Fibroblast of lung (primary cell): ENCODE measurements around the gene CCDC182. TPM values are rescaled to one million over a fixed set of nuclear protein-coding genes. Genes with fewer than 3 reads are reported as not detected.

ENCODE experiments used
- DNase-seq, 2 donors: peaks; one replicate each; pipeline versions ENCODE4 v3.0.0 to v3.0.0-alpha.2; 2010; ENCODE audit warnings: low read depth in 2 of 2
- H2AFZ ChIP-seq: 2 replicates; pipeline ENCODE4 v1.5.1; 2012; ENCODE audit warnings: low read length, control low read depth, inconsistent platforms
- H3K27ac ChIP-seq: 2 replicates; pipeline ENCODE4 v1.5.1; 2011; ENCODE audit warnings: low read length, control low read depth; ENCODE audit not compliant: insufficient read depth
- H3K27me3 ChIP-seq: 2 replicates; pipeline ENCODE4 v1.5.1; 2011; ENCODE audit warnings: mild to moderate bottlenecking, low read length; ENCODE audit not compliant: control insufficient read depth, insufficient read depth
- H3K36me3 ChIP-seq: 2 replicates; pipeline ENCODE4 v1.5.1; 2011; ENCODE audit warnings: low read length; ENCODE audit not compliant: control insufficient read depth, insufficient read depth
- H3K4me1 ChIP-seq: 2 replicates; pipeline ENCODE4 v1.5.1; 2011; ENCODE audit warnings: low read length; ENCODE audit not compliant: control insufficient read depth, insufficient read depth; ENCODE audit errors: extremely low read depth
- H3K4me2 ChIP-seq: 2 replicates; pipeline ENCODE4 v1.5.1; 2011; ENCODE audit warnings: low read length, control low read depth; ENCODE audit not compliant: insufficient read depth; ENCODE audit errors: extremely low read depth
- H3K4me3 ChIP-seq, 4 experiments: fragments of 200-600 bp in 1 of 4; sonication (generic) in 1 of 4; replicated peaks in 1 of 4; 2 replicates each; pipeline ENCODE4 v1.5.1; 2011 to 2016; ENCODE audit warnings: low read length in 4 of 4, low read depth in 3 of 4, mild to moderate bottlenecking in 3 of 4, control low read depth in 2 of 4, inconsistent platforms in 1 of 4, mixed read lengths in 1 of 4; ENCODE audit not compliant: insufficient read depth in 1 of 4; ENCODE audit errors: control extremely low read depth in 1 of 4
- H3K79me2 ChIP-seq: 2 replicates; pipeline ENCODE4 v1.5.1; 2012; ENCODE audit warnings: mild to moderate bottlenecking, low read length, inconsistent platforms; ENCODE audit not compliant: control insufficient read depth, insufficient read depth
- H3K9ac ChIP-seq: 2 replicates; pipeline ENCODE4 v1.5.1; 2011; ENCODE audit warnings: mild to moderate bottlenecking, low read length, control low read depth; ENCODE audit not compliant: insufficient read depth
- H3K9me3 ChIP-seq: 2 replicates; pipeline ENCODE4 v1.5.1; 2012; ENCODE audit warnings: low read depth, low read length; ENCODE audit not compliant: control insufficient read depth, insufficient read depth
- H4K20me1 ChIP-seq: 2 replicates; pipeline ENCODE4 v1.5.1; 2011; ENCODE audit warnings: low read length; ENCODE audit not compliant: control insufficient read depth, insufficient read depth; ENCODE audit errors: extremely low read depth
- CTCF ChIP-seq, 2 donors: IDR thresholded peaks in 1 of 2; conservative IDR thresholded peaks in 1 of 2; 1 replicate in 1 of 2; 2 replicates in 1 of 2; pipeline ENCODE4 v1.5.1; 2011 to 2012; ENCODE audit warnings: low read length in 2 of 2, control low read depth in 1 of 2, inconsistent platforms in 1 of 2, low read depth in 1 of 2, mild to moderate bottlenecking in 1 of 2
- EZH2 ChIP-seq: IDR thresholded peaks from 2 replicates; pipeline ENCODE4 v1.5.1; 2012; ENCODE audit warnings: low read length, control low read depth, mild to moderate bottlenecking; ENCODE audit errors: missing control alignments
- polyA plus RNA-seq, 2 donors: library from polyadenylated mRNA; depleted of rRNA in 1 of 2; stranded (reverse) in 1 of 2; unstranded in 1 of 2; fragments of >200 nt; gene quantifications; 2 replicates each; pipeline ENCODE4 v1.2.1, GENCODE V29; 2011 to 2012; ENCODE audit warnings: missing spikeins in 1 of 2
- total RNA-seq: library from RNA; depleted of rRNA; stranded (reverse); fragments of >200 nt; gene quantifications from 2 replicates; pipeline ENCODE4 v1.2.1, GENCODE V29; 2014

The CCDC182 gene
- total and polyA plus RNA-seq, 2 donors (not counting 1 experiment from before 2014, with no cell fraction given): not detected

GRCh38 chr17:57767561-57767960 is 22.5 kb upstream of the CCDC182 start:
- Histone ChIP-seq H2AFZ (no peak overlapping the region), H3K27ac (no peak overlapping the region), H4K20me1 (no peaks in the 10 kb centered on the region), H3K79me2 (no peaks in the 10 kb centered on the region), H3K27me3 (no peaks in the 10 kb centered on the region), H3K4me3 (no peak overlapping the region), H3K4me2 (no peak overlapping the region), H3K9ac (no peak overlapping the region), H3K36me3 (no peaks in the 10 kb centered on the region), H3K9me3 (no peaks in the 10 kb centered on the region), H3K4me1 (no peaks in the 10 kb centered on the region)
- TF ChIP-seq EZH2 (no peak), CTCF (conservative IDR thresholded peaks at IDR 0.05 in 1 of 2, IDR thresholded peaks at IDR 0.05 in 1 of 2; ENCODE audit: low read depth in 1 of 2, low read length in 2 of 2) (no peak)
- DNase-seq: no peak

DNA sequence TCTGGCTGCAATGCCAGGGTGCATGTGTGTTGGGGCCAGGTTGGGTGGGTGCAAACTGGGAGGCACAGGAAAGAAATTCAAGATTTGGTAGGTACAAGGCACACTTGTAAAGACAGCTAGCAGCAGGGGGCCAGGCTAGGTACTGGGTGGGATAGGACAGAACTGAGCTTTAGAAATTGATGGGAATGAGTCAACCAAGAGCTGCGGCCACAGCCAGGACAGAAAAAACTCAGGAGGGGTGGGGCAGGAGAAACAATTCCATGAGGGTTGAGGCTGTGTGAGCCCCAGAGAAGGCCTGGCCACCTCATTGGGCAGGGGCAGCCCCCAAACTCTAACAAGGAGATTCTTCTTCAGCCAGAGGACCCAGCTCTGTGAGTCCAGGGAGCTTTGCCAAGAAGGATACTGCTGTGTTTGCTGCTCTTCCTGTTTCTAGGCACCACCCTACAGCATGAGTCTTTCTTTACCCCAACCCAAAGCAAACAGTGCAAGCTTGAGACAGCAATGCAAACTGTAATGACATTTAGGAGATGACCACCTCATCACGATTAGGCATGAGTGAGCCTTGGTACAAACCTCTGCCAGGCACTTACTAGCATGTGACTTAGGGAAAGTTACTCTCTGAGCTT is 21.3 kb upstream of the CCDC182 start:
- no peak for TF ChIP-seq EZH2

DNA sequence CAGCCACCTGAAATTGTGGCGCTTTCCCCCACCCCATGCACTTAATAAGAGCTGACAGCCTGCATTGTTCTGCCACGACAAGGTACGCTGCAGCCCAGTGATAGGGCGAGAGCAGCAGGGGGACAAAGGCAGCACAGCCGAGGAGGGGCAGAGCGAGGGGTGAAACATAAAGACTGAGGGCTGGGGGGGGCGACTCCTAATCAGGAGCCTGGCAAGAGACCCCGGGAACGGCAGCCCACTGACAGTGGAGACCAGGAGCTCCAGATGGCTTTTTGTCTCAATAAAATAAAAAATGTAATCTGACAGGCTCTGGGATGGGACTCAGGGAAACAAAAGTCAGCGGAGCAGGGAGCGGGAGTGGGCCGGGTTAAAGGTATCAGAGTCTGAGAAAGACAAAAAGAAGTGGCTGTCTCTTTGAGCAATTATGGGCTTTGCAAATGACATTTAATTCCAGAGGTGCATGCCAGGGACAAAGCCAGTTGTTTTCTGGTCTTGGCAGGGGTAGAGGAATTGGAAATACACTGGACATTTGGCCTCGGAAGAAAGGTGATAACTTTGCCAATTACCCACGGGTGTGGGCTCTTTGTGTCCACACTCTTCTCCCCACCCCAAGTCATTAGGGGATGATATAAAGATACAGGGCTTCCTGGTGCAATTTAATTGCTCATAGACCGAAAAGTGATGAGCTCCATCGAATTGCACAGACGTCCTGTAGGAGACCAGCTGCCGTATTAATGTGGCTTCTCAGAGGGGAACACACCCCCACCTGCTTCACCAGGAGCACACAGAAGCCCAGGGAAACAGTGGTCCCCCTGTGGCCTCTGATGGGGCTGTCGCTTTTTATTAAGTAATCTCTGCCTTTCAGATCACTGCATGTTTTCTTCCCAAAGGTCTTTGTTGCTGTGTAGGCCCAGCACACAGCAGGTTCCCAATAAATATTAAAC is 17.6 kb upstream of the CCDC182 start:
- Histone ChIP-seq H3K27me3 (no peaks in the 10 kb centered on the region), H3K4me1 (no peaks in the 10 kb centered on the region), H3K4me3 (no peak overlapping the region), H3K27ac (no peak overlapping the region), H4K20me1 (no peaks in the 10 kb centered on the region), H2AFZ (no peak overlapping the region), H3K9ac (no peak overlapping the region), H3K79me2 (no peaks in the 10 kb centered on the region), H3K9me3 (no peaks in the 10 kb centered on the region), H3K4me2 (no peak overlapping the region), H3K36me3 (no peaks in the 10 kb centered on the region)
- TF ChIP-seq EZH2 (no peak), CTCF (conservative IDR thresholded peaks at IDR 0.05 in 1 of 2, IDR thresholded peaks at IDR 0.05 in 1 of 2; ENCODE audit: low read depth in 1 of 2, low read length in 2 of 2) (no peak)
- no peak for DNase-seq

More for the DNA sequence above, 21.3 kb upstream of the CCDC182 start:
- Histone ChIP-seq H3K79me2 (no peaks in the 10 kb centered on the region), H3K4me1 (no peaks in the 10 kb centered on the region), H3K4me2 (no peak overlapping the region), H3K36me3 (no peaks in the 10 kb centered on the region), H3K27me3 (no peaks in the 10 kb centered on the region), H3K9ac (no peak overlapping the region), H4K20me1 (no peaks in the 10 kb centered on the region), H3K9me3 (no peaks in the 10 kb centered on the region), H2AFZ (no peak overlapping the region), H3K4me3 (no peak overlapping the region), H3K27ac (no peak overlapping the region)
- DNase-seq: no peak
